Stomach (tissue), 4 donors: ENCODE data around the gene ADSS1.

Source experiments
- CTCF ChIP-seq, 7 experiments: fragments of 450-650 bp in 4 of 7; fragments of 200-600 bp in 3 of 7; sonication (generic) in 3 of 7; IDR thresholded peaks; one replicate each; pipeline ENCODE4 v1.5.1; 2016 to 2019; ENCODE audit warnings: antibody characterized with exemption in 7 of 7, control low read depth in 2 of 7, mild to moderate bottlenecking in 1 of 7
- EP300 ChIP-seq: sonication (generic); formaldehyde crosslinking; IDR thresholded peaks from one replicate; pipeline ENCODE4 v1.6.1; 2017; ENCODE audit warnings: antibody characterized with exemption
- POLR2A ChIP-seq, 4 donors: fragments of 450-650 bp; IDR thresholded peaks; one replicate each; pipeline ENCODE4 v1.6.1; 2016; ENCODE audit warnings: antibody characterized with exemption in 4 of 4, control low read depth in 2 of 4, mild to moderate bottlenecking in 1 of 4, moderate library complexity in 1 of 4
- POLR2AphosphoS5 ChIP-seq, 3 donors: sonication (generic); formaldehyde crosslinking; IDR thresholded peaks; one replicate each; pipeline ENCODE4 v1.6.1; 2016; ENCODE audit warnings: antibody characterized with exemption in 3 of 3

GRCh38 chr14:104676694-104677511, 47.1 kb upstream of the ADSS1 start:
- TF ChIP-seq CTCF (IDR thresholded peaks at IDR 0.05) (no peak), POLR2A (IDR thresholded peaks at IDR 0.05) (no peak), POLR2AphosphoS5 (IDR thresholded peaks at IDR 0.05) (no peak), EP300 (no peak)
